NB4 (cell line): ENCODE results near the gene TFPI.

ENCODE experiments used
- CTCF ChIP-seq: IDR thresholded peaks from one replicate; pipeline ENCODE4 v1.5.1; 2012; ENCODE audit warnings: low read depth, low read length
- POLR2A ChIP-seq: IDR thresholded peaks from 2 replicates; pipeline ENCODE4 v1.6.1; 2011; ENCODE audit warnings: mild to moderate bottlenecking; ENCODE audit not compliant: insufficient read length; ENCODE audit errors: extremely low read depth

DNA sequence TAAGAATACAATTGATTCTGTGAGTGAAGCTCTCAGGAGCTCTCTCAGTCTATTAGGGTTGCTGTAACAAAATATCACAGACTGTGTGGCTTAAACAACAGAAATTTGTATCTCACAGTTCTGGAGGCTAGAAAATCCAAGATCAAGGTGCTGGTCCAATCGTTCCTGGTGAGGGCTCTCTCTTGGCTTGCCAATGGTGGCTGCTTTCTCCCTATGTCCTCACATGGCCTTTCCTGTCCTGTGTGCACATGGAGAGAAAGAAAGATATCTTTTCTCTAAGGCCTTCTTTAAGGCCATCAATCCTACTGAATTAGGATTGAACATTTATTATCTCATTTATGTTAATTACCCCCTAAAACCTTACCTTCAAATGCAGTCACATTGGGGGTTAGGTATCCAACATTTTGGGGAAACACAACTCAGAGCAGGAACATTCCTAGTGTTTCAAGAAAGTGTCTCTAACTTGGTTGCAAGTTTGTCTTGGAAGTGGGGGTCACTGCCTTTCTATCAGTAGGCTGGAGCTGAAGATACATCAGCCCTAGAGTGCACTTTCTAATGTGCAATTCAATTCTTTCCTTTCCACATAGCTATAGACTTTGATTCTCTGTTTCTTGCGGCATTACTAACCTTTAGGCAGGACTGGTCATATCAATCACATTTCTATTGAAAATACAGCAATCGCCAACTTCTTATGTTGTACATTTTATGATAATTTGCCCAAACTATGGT lies 24.8 kb downstream of the TFPI start:
- TF ChIP-seq CTCF = no peak
- TF ChIP-seq POLR2A = no peak
